GM12891 (cell line): ENCODE data around the gene SLC39A13.

Source experiments
- POLR2A ChIP-seq: IDR thresholded peaks from 2 replicates; pipeline ENCODE4 v1.6.1; 2011; ENCODE audit warnings: low read depth, low read length, control low read depth
- POLR2AphosphoS5 ChIP-seq: IDR thresholded peaks from 2 replicates; pipeline ENCODE4 v1.6.1; 2011; ENCODE audit warnings: low read depth, low read length, control low read depth
- POU2F2 ChIP-seq: IDR thresholded peaks from 2 replicates; pipeline ENCODE4 v1.6.1; 2011; ENCODE audit warnings: low read depth, mild to moderate bottlenecking, control low read depth, low read length, moderate library complexity
- SPI1 ChIP-seq: IDR thresholded peaks from 2 replicates; pipeline ENCODE4 v1.6.1; 2011; ENCODE audit warnings: low read depth, low read length, control low read depth
- TAF1 ChIP-seq: IDR thresholded peaks from 2 replicates; pipeline ENCODE4 v1.6.1; 2011; ENCODE audit warnings: low read depth, low read length, control low read depth

DNA sequence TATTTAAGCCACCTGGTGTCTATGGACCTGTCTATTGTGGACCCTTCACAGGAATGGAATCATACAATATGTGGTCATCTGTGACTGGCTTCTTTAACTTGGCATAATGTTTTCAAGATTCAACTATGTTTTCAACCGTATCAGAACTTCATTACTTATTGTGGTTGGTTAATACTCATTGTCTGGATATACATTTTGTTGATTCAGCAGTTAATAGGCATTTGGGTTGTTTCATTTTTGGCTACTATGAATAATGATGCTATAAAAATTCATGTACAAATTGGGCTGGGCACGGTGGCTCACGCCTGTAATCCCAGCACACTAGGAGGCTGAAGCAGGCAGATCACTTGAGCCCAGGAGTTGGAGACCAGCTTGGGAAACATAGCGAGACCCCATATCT is 43.0 kb downstream of the SLC39A13 start:
- TF ChIP-seq POLR2AphosphoS5 (no peak), POLR2A (no peak), TAF1 (no peak), POU2F2 (no peak), SPI1 (no peak)
